ENCODE measurements around the gene CPED1.
"Not testable (repeated sequence)": the region's sequence is repeated elsewhere in the genome, so short reads cannot be mapped to it uniquely, and the experiment has no call there.

Gene CPED1

GRCh38 chr7:121303422-121304101 lies 315.1 kb downstream of the CPED1 start:
- no peak overlapping the region for H3K27ac Mint-ChIP-seq
- peaks cover 15 to 41% of the 10 kb centered on the region in 2 donors for H3K36me3 Mint-ChIP-seq
- no peaks in the 10 kb centered on the region for H3K27me3 Mint-ChIP-seq
- H3K4me1 Mint-ChIP-seq, result peaks cover 17 to 34% of the 10 kb centered on the region in 2 donors
- DNase-seq (no peak), ATAC-seq (replicated peaks) (no peak)
- no peak overlapping the region for H3K4me3 Mint-ChIP-seq
- H3K9me3 Mint-ChIP-seq, result peaks cover 0 to 6% of the 10 kb centered on the region in 2 donors

DNA sequence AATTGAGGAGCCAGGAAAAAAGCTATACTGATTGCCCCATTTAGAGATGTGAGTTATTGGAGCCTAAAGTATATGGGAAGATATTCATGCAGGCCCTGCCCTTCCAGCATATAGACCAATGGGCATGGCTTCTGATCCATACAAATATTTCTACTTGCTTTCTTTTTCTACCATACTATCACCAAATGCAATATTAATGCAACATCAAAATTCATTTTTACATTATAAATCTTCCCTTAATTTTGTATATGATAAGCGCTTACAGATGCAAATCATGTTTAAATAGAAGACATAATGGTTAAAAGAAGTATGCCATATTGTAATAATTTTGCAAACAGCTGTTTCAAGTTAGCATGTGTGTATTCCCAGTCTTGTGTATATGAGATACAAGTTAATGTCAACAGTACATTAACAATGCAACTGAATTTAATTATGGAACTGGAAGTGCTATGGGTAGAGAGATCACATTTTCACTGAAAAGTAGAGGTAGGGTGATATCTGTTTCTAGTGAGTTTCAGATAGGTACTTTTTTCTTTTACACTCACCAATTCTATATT lies 315.7 kb downstream of the CPED1 start:
- Mint-ChIP-seq H3K4me3 (no peak overlapping the region), H3K36me3 (peaks cover 19 to 47% of the 10 kb centered on the region in 2 donors), H3K27ac (no peak overlapping the region), H3K4me1 (peaks cover 17 to 34% of the 10 kb centered on the region in 2 donors), H3K9me3 (peaks cover 0 to 6% of the 10 kb centered on the region in 2 donors), H3K27me3 (no peaks in the 10 kb centered on the region)
- DNase-seq (no peak), ATAC-seq (replicated peaks) (no peak)

DNA sequence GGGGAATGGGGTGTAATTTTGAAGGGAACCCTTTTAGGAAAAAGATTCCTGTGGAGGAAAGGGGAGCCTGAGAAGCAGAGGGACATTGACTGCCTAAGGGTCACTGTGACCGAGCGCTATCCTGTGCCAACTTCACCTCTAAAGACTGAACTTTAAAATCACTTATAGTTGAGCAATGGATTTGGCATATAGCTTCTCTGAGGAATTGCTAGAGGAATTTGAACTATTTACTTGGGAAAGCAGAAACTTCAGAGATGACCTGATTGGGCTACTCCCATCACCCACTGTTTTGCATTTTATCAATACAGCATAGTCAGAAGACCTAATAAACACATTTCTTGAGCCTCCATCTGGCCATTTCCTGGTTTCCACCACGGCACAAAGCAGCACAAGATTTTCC lies 316.6 kb downstream of the CPED1 start:
- Mint-ChIP-seq H3K27me3 (no peaks in the 10 kb centered on the region), H3K4me3 (no peak overlapping the region), H3K27ac (no peak overlapping the region), H3K4me1 (peaks cover 17 to 34% of the 10 kb centered on the region in 2 donors), H3K9me3 (peaks cover 4 to 6% of the 10 kb centered on the region in 2 donors), H3K36me3 (peaks cover 20 to 54% of the 10 kb centered on the region in 2 donors)
- no peak for DNase-seq
- no peak for ATAC-seq (replicated peaks)

- H3K36me3 Mint-ChIP-seq, result peaks cover 28 to 62% of the 10 kb centered on the region in 2 donors
- no peak overlapping the region for H3K4me3 Mint-ChIP-seq
- ATAC-seq (replicated peaks) (no peak), DNase-seq (no peak)
- H3K4me1 Mint-ChIP-seq, result peaks cover 15 to 30% of the 10 kb centered on the region in 2 donors
- H3K27ac Mint-ChIP-seq, result no peak overlapping the region
- H3K9me3 Mint-ChIP-seq, result peaks cover 9 to 13% of the 10 kb centered on the region in 2 donors
- no peaks in the 10 kb centered on the region for H3K27me3 Mint-ChIP-seq
Observed at GRCh38 chr7:121306565-121306964, 318.1 kb downstream of the CPED1 start.

DNA sequence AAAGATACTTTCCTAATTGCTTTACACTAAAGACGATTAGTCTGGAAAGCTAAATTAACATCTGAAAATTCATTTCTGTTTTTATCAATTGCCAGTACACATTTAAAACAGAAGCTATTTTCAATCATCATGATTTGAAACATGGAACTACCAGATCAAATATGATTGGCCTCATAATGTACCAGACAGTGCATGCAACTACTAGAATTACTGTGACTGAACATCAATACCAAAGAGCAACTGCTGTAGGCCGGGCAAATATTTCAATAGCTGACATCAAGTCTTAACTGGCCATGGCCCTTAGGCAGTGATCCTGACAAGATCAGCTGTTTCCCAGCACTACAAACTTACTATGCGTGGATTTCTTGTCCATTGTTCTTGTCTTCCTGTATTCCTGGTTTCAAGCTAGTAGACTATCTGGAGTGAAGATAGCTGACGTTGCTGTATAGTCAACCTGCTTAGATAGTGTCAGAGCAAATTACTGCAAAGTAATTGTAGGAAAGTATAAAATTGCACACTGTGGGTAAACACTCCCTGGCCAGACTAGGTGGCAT lies 318.6 kb downstream of the CPED1 start:
- Mint-ChIP-seq H3K27me3 (no peaks in the 10 kb centered on the region), H3K27ac (no peak overlapping the region)

GRCh38 chr7:121313220-121313792 lies 324.8 kb downstream of the CPED1 start:
- peaks cover 30 to 50% of the 10 kb centered on the region in 2 donors for H3K36me3 Mint-ChIP-seq
- H3K4me1 Mint-ChIP-seq, result peaks cover 26 to 35% of the 10 kb centered on the region in 2 donors
- H3K27ac Mint-ChIP-seq, result peak overlapping the region; percentile 81
- H3K27me3 Mint-ChIP-seq, result no peaks in the 10 kb centered on the region
- H3K4me3 Mint-ChIP-seq, result peak overlapping the region; percentile 2 to 56
- ATAC-seq (replicated peaks), result peak; percentile 34 to 52
- no peak for DNase-seq
- H3K9me3 Mint-ChIP-seq, result peaks cover 11 to 13% of the 10 kb centered on the region in 2 donors

More for the DNA sequence above, 318.6 kb downstream of the CPED1 start:
- Mint-ChIP-seq H3K4me1 (peaks cover 12 to 24% of the 10 kb centered on the region in 2 donors), H3K36me3 (peaks cover 28 to 59% of the 10 kb centered on the region in 2 donors), H3K9me3 (peaks cover 9 to 13% of the 10 kb centered on the region in 2 donors), H3K4me3 (no peak overlapping the region)
- ATAC-seq (replicated peaks), result peak in 1 of 2 donors; percentile 28
- DNase-seq, result no peak

DNA sequence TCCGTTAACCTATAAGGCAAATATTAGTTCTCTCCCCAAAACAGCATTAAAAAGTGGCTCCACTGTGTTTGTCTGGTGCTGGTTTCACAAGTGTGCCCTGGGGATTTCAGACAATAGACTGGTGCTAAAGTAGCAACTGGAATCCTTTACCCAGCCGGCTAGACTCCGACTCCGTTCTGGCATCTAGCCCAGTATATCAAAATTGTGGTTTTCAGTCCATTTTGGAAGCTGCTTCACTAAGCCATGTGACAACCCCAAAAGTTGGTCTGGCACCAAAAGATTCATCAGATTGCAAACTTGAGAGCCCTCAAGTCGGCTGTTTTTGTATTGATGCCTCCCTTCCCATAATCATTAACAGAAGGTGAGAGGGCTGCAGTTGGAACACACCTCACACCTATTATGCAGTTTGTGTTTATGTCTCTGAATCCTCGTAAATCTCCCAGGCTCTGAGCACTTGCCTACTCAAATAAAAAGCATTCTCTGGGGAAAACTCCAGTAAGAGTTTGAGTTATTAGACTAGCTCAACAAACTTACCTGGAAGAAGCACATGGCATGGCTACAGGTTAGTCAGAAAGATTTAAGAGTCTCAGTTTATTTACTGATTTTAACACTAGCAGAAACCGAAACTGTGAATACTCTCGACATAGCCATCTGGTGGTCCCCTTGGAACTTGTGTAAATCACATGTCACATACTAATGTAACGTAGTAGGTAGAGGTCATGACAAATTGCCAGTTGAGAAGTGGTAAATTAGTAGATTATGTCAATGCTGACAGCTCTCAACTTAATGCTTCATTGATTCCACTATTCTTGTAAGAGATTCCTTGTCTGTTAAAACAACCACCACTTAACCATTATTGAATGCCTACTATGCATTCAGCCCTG lies 325.5 kb downstream of the CPED1 start:
- peaks cover 28 to 39% of the 10 kb centered on the region in 2 donors for H3K4me1 Mint-ChIP-seq
- peak overlapping the region; percentile 48 for H3K27ac Mint-ChIP-seq
- H3K27me3 Mint-ChIP-seq, result no peaks in the 10 kb centered on the region
- H3K36me3 Mint-ChIP-seq, result peaks cover 26 to 45% of the 10 kb centered on the region in 2 donors
- H3K9me3 Mint-ChIP-seq, result peaks cover 11 to 13% of the 10 kb centered on the region in 2 donors
- peak; percentile 61 to 72 for ATAC-seq (replicated peaks)
- DNase-seq, result no peak
- H3K4me3 Mint-ChIP-seq, result peak overlapping the region in 1 of 2 donors; percentile 56

- H3K27me3 Mint-ChIP-seq; H3K4me3 Mint-ChIP-seq; ATAC-seq (replicated peaks); H3K27ac Mint-ChIP-seq; DNase-seq: not testable (repeated sequence)
- Mint-ChIP-seq H3K4me1 (peaks cover 28 to 42% of the 10 kb centered on the region in 2 donors), H3K36me3 (peaks cover 23 to 36% of the 10 kb centered on the region in 2 donors), H3K9me3 (peaks cover 8 to 11% of the 10 kb centered on the region in 2 donors)
Observed at GRCh38 chr7:121315170-121315569, 326.7 kb downstream of the CPED1 start.

- Mint-ChIP-seq H3K27ac (no peak overlapping the region), H3K27me3 (no peaks in the 10 kb centered on the region), H3K4me1 (peaks cover 11 to 21% of the 10 kb centered on the region in 2 donors), H3K4me3 (no peak overlapping the region), H3K36me3 (peaks cover 10 to 20% of the 10 kb centered on the region in 2 donors), H3K9me3 (no peaks in the 10 kb centered on the region)
- DNase-seq, result no peak
- no peak for ATAC-seq (replicated peaks)
Observed at GRCh38 chr7:121322460-121322859, 333.9 kb downstream of the CPED1 start.

GRCh38 chr7:121323515-121324302 lies 335.2 kb downstream of the CPED1 start:
- Mint-ChIP-seq H3K9me3 (no peaks in the 10 kb centered on the region), H3K36me3 (peaks cover 12 to 21% of the 10 kb centered on the region in 2 donors)

GRCh38 chr7:121327671-121328070 lies 339.2 kb downstream of the CPED1 start:
- H3K4me3 Mint-ChIP-seq, result no peak overlapping the region
- H3K36me3 Mint-ChIP-seq, result peaks cover 10 to 17% of the 10 kb centered on the region in 2 donors
- no peak overlapping the region for H3K27ac Mint-ChIP-seq
- H3K4me1 Mint-ChIP-seq, result peaks cover 28 to 38% of the 10 kb centered on the region in 2 donors
- no peak for ATAC-seq (replicated peaks)
- H3K27me3 Mint-ChIP-seq, result peaks cover 0 to 7% of the 10 kb centered on the region in 2 donors
- H3K9me3 Mint-ChIP-seq, result no peaks in the 10 kb centered on the region
- DNase-seq, result no peak

More at GRCh38 chr7:121323515-121324302, 335.2 kb downstream of the CPED1 start:
- Mint-ChIP-seq H3K4me1 (peaks cover 22 to 30% of the 10 kb centered on the region in 2 donors), H3K4me3 (no peak overlapping the region), H3K27ac (peak overlapping the region; percentile 5), H3K27me3 (peaks cover 0 to 2% of the 10 kb centered on the region in 2 donors)
- ATAC-seq (replicated peaks) (no peak), DNase-seq (no peak)

DNA sequence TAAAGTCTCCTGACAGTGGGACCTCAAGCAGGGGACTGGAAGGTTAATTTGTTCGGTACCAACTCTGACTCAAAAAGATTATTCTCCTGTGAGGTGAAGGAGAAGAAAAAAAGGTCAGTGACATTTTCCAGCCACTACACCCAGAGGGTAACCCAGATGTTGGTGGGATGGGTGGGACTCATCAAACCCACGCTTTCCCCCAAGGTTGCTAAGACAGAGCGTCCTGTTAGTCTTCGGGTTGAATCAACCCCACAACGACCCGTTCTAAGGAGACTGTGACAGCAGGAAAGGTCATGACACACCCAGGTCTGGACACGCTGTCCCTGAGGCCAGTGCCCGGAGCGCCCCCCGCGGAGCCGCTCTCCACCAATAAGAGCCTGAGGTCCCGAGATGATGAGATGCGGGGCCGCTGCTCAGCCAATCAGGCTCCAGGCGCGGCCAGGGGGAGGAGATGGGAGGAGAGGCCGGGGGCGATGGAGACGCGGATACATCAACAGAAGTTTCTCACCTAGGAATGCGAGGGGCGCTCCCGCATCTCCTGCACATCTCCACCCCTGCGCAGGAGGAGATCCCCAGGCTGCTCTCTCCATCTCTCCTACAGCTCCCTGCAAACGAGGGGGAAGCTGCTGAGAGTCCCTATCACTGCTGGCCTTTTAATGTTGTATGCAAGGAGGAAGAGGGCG lies 340.1 kb downstream of the CPED1 start, which contains the start of gene WNT16:
Gene WNT16 (plus strand): TSS at position 493 of the 683 bp plus-strand sequence. CDS start 293 bp downstream, outside the sequence.
- ATAC-seq (replicated peaks) (peak; percentile 72 to 78), DNase-seq (peak; percentile 60)
- Mint-ChIP-seq H3K36me3 (peaks cover 7 to 13% of the 10 kb centered on the region in 2 donors), H3K4me3 (peak within 1 kb of the TSS; percentile 90 to 95), H3K4me1 (peaks cover 25 to 38% of the 10 kb centered on the region in 2 donors), H3K27ac (peak within 1 kb of the TSS; percentile 87), H3K9me3 (no peaks in the 10 kb centered on the region), H3K27me3 (peaks cover 0 to 7% of the 10 kb centered on the region in 2 donors)

Measured in stimulated activated naive B cell treated with anti-CD40 and anti-IgM and Interleukin-4, amounts not matched to agents 10 μg/mL and 1 μg/mL and 100 μg/mL, for 72 hours (primary cell).